Endodermal cell (in vitro differentiated cells): ENCODE results near the gene KLRF1. TPM values are rescaled to one million over a fixed set of nuclear protein-coding genes. Genes with fewer than 3 reads are reported as not detected.

Experiments
- DNase-seq: peaks from one replicate; pipeline ENCODE4 v3.0.0-alpha.2; 2017
- H3K27ac ChIP-seq: 2 replicates; pipeline ENCODE4 v1.5.1; 2013; ENCODE audit warnings: mild to moderate bottlenecking, low read depth, low read length, moderate library complexity
- H3K27me3 ChIP-seq: 2 replicates; pipeline ENCODE4 v1.6.1; 2013; ENCODE audit warnings: mild to moderate bottlenecking, low read length, moderate library complexity; ENCODE audit not compliant: insufficient read depth, control insufficient read depth, poor library complexity, severe bottlenecking
- H3K36me3 ChIP-seq: 2 replicates; pipeline ENCODE4 v1.7.0; 2013; ENCODE audit warnings: mild to moderate bottlenecking, low read length, moderate library complexity; ENCODE audit not compliant: control insufficient read depth, insufficient read depth
- H3K4me1 ChIP-seq: one replicate; pipeline ENCODE4 v1.7.0; 2013; ENCODE audit warnings: low read length; ENCODE audit not compliant: control insufficient read depth, insufficient read depth
- H3K4me3 ChIP-seq: 2 replicates; pipeline ENCODE4 v1.5.1; 2013; ENCODE audit warnings: mild to moderate bottlenecking, low read length, moderate library complexity
- H3K9ac ChIP-seq: 2 replicates; pipeline ENCODE4 v1.6.1; 2013; ENCODE audit warnings: mild to moderate bottlenecking, low read length, moderate library complexity; ENCODE audit not compliant: poor library complexity, severe bottlenecking; ENCODE audit errors: extremely low read depth
- H3K9me3 ChIP-seq: 2 replicates; pipeline ENCODE4 v1.6.1; 2013; ENCODE audit warnings: mild to moderate bottlenecking, low read length, moderate library complexity; ENCODE audit not compliant: control insufficient read depth
- H3K27ac Mint-ChIP-seq: 2 replicates; pipeline ENCODE4 v1.8.0; 2020; ENCODE audit warnings: mixed read lengths
- H3K27me3 Mint-ChIP-seq: 2 replicates; pipeline ENCODE4 v1.8.0; 2021; ENCODE audit warnings: mild to moderate bottlenecking, mixed read lengths; ENCODE audit not compliant: insufficient read depth
- H3K36me3 Mint-ChIP-seq: 2 replicates; pipeline ENCODE4 v1.8.0; 2020; ENCODE audit warnings: low read depth, mixed read lengths
- H3K4me1 Mint-ChIP-seq: 2 replicates; pipeline ENCODE4 v1.8.0; 2020; ENCODE audit warnings: mixed read lengths
- H3K4me3 Mint-ChIP-seq: 2 replicates; pipeline ENCODE4 v1.8.0; 2020; ENCODE audit warnings: mild to moderate bottlenecking, moderate library complexity, mixed read lengths
- H3K9me3 Mint-ChIP-seq: 2 replicates; pipeline ENCODE4 v1.8.0; 2020; ENCODE audit warnings: mild to moderate bottlenecking, mixed read lengths
- WGBS, 2 experiments: methylation state at CpG; one replicate each; pipeline versions ENCODE4 v1.1.5 to v1.1.7; 2013; ENCODE audit warnings: missing lambda C conversion rate in 2 of 2, mixed read lengths in 1 of 2; ENCODE audit not compliant: insufficient coverage in 1 of 2, insufficient read length in 1 of 2; 5-methylcytosine and 5-hydroxymethylcytosine counted together
- total RNA-seq, 2 donors: library from RNA; stranded (reverse); fragmentation: NEBNext Ultra II Directional in 1 of 2; extraction: Animal tissue kit (Norgen Biotek cat#: 25700) in 1 of 2; gene quantifications; 2 replicates in 1 of 2; 3 replicates in 1 of 2; pipeline ENCODE4 v1.2.1, GENCODE V29; 2021
- TF ChIP-seq, protein P1 (sequence below): fragments of 200-600 bp; sonication (generic); conservative IDR thresholded peaks from 2 replicates; pipeline ENCODE4 v1.5.0; 2021; ENCODE audit warnings: antibody characterized with exemption, mild to moderate bottlenecking

The KLRF1 gene
- total RNA-seq, 2 donors from 2014 or later = not detected

GRCh38 chr12:9796346-9796745 lies 30.9 kb upstream of the KLRF1 start:
- WGBS, 2 experiments = no CpG with 5 or more reads among the region's 5 CpGs
- H3K4me3 Mint-ChIP-seq = no peak overlapping the region
- H3K4me1 Mint-ChIP-seq = peaks cover 5% of the 10 kb centered on the region
- H3K27me3 Mint-ChIP-seq = no peaks in the 10 kb centered on the region
- no peaks in the 10 kb centered on the region for H3K36me3 Mint-ChIP-seq
- H3K9me3 Mint-ChIP-seq = no peaks in the 10 kb centered on the region
- no peaks in the 10 kb centered on the region for H3K27me3 ChIP-seq
- no peaks in the 10 kb centered on the region for H3K36me3 ChIP-seq
- no peak for DNase-seq
- no peaks in the 10 kb centered on the region for H3K9me3 ChIP-seq
- TF ChIP-seq, protein P1, sequence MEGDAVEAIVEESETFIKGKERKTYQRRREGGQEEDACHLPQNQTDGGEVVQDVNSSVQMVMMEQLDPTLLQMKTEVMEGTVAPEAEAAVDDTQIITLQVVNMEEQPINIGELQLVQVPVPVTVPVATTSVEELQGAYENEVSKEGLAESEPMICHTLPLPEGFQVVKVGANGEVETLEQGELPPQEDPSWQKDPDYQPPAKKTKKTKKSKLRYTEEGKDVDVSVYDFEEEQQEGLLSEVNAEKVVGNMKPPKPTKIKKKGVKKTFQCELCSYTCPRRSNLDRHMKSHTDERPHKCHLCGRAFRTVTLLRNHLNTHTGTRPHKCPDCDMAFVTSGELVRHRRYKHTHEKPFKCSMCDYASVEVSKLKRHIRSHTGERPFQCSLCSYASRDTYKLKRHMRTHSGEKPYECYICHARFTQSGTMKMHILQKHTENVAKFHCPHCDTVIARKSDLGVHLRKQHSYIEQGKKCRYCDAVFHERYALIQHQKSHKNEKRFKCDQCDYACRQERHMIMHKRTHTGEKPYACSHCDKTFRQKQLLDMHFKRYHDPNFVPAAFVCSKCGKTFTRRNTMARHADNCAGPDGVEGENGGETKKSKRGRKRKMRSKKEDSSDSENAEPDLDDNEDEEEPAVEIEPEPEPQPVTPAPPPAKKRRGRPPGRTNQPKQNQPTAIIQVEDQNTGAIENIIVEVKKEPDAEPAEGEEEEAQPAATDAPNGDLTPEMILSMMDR = no peak
- H3K4me1 ChIP-seq = no peaks in the 10 kb centered on the region
- H3K9ac ChIP-seq = no peak overlapping the region
- H3K27ac ChIP-seq = no peak overlapping the region
- H3K4me3 ChIP-seq = no peak overlapping the region
- H3K27ac Mint-ChIP-seq = no peak overlapping the region

GRCh38 chr12:9796971-9797370 lies 30.3 kb upstream of the KLRF1 start:
- 67 to 88% methylated on average over 1 to 6 of the region's 7 CpGs for WGBS, 2 experiments
- DNase-seq = no peak
- H3K36me3 ChIP-seq = no peaks in the 10 kb centered on the region
- H3K9ac ChIP-seq = no peak overlapping the region
- no peaks in the 10 kb centered on the region for H3K9me3 Mint-ChIP-seq
- no peak overlapping the region for H3K27ac ChIP-seq
- H3K9me3 ChIP-seq = no peaks in the 10 kb centered on the region
- TF ChIP-seq, protein P1 = no peak
- H3K27ac Mint-ChIP-seq = no peak overlapping the region
- H3K27me3 ChIP-seq = no peaks in the 10 kb centered on the region
- H3K4me3 Mint-ChIP-seq = no peak overlapping the region
- H3K4me1 ChIP-seq = no peaks in the 10 kb centered on the region
- peaks cover 5% of the 10 kb centered on the region for H3K4me1 Mint-ChIP-seq
- H3K27me3 Mint-ChIP-seq = no peaks in the 10 kb centered on the region
- no peaks in the 10 kb centered on the region for H3K36me3 Mint-ChIP-seq
- H3K4me3 ChIP-seq = no peak overlapping the region

DNA sequence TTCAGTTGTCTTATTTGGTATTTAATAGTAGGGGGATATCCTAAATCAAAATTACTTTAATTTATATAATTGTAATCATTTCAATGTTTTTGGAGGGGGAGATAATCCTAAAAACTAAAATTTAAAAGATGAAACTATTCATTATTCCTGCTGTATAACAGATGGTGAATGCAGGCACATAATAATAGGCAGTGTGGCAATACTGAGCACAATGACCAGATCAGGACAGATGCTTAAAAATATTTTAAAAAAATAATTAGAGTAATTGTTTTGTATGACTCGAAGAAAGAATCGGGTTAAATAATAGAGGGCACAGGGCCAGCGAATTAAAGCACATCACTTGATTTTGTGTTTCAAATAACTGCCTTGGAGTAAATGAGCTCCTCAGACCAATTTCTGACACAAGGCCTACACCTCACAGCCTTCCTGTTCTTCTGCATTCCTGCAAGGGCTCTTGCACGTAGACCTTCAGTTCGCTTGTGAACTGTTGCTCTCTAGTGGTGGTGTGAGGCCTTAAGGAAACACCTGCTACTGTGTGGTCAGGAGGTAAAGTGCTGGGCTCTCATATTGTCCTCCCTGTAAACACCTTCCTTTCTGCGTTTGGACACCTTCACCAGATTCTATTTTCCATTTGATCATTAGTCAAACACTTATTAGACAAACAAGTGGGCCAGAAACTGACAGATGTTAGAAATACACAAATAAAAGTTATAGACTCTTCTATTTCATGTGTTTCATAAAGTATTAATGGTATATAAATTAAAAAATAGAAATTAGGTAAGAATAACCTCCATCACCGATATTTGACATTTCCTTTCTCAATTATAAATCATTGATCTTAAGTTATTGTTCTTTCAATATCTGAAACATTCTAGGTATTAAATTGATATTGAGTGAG lies 29.3 kb upstream of the KLRF1 start:
- Histone ChIP-seq H3K4me3 (no peak overlapping the region), H3K9me3 (no peaks in the 10 kb centered on the region), H3K36me3 (no peaks in the 10 kb centered on the region), H3K9ac (no peak overlapping the region), H3K4me1 (no peaks in the 10 kb centered on the region), H3K27ac (no peak overlapping the region), H3K27me3 (no peaks in the 10 kb centered on the region)
- 40 to 53% methylated on average over 4 to 6 of the region's 7 CpGs for WGBS, 2 experiments
- no peak overlapping the region for H3K4me3 Mint-ChIP-seq
- H3K27me3 Mint-ChIP-seq = no peaks in the 10 kb centered on the region
- TF ChIP-seq, protein P1 = peak; percentile 93
- peak; percentile 90 for DNase-seq
- no peaks in the 10 kb centered on the region for H3K9me3 Mint-ChIP-seq
- no peaks in the 10 kb centered on the region for H3K36me3 Mint-ChIP-seq
- H3K27ac Mint-ChIP-seq = no peak overlapping the region
- peaks cover 5% of the 10 kb centered on the region for H3K4me1 Mint-ChIP-seq
